D721Med (cell line): ENCODE data around the gene PNPLA7.

Experiments used
- DNase-seq: peaks from one replicate; pipeline ENCODE4 v3.0.0; 2011; ENCODE audit warnings: low spot score; ENCODE audit not compliant: insufficient read length
- FAIRE-seq: peaks from 2 replicates; lab custom pipeline; 2011; peaks lifted over from hg19 to GRCh38; lab: Jason Lieb, UNC
- CTCF ChIP-seq: IDR thresholded peaks from 2 replicates; pipeline ENCODE4 v1.5.1; 2012; ENCODE audit warnings: mild to moderate bottlenecking, control low read depth; ENCODE audit not compliant: insufficient read depth; ENCODE audit errors: missing control alignments

Gene PNPLA7

GRCh38 chr9:137437691-137438590 is 112.3 kb downstream of the PNPLA7 start:
- FAIRE-seq = no peak
- no peak for DNase-seq
- no peak for TF ChIP-seq CTCF

- no peak for FAIRE-seq
- no peak for TF ChIP-seq CTCF
- DNase-seq = no peak
Observed at GRCh38 chr9:137436761-137437600, 113.2 kb downstream of the PNPLA7 start.

GRCh38 chr9:137435980-137436760 is 114.0 kb downstream of the PNPLA7 start:
- FAIRE-seq (no peak), DNase-seq (no peak)
- no peak for TF ChIP-seq CTCF

- no peak for FAIRE-seq
- no peak for TF ChIP-seq CTCF
- DNase-seq = no peak
Observed at GRCh38 chr9:137435381-137435891, 114.8 kb downstream of the PNPLA7 start.

- no peak for TF ChIP-seq CTCF
- FAIRE-seq = no peak
Observed at GRCh38 chr9:137434498-137435380, 115.5 kb downstream of the PNPLA7 start.

GRCh38 chr9:137433916-137434431 is 116.2 kb downstream of the PNPLA7 start:
- FAIRE-seq = no peak
- TF ChIP-seq CTCF = no peak
- DNase-seq = no peak

More at GRCh38 chr9:137434498-137435380, 115.5 kb downstream of the PNPLA7 start:
- no peak for DNase-seq
